GM03348 (cell line): ENCODE data around the gene TTLL10.

Source experiments
- DNase-seq: peaks from one replicate; pipeline ENCODE4 v3.0.0; 2012; ENCODE audit warnings: low spot score

TTLL10 gene

DNA sequence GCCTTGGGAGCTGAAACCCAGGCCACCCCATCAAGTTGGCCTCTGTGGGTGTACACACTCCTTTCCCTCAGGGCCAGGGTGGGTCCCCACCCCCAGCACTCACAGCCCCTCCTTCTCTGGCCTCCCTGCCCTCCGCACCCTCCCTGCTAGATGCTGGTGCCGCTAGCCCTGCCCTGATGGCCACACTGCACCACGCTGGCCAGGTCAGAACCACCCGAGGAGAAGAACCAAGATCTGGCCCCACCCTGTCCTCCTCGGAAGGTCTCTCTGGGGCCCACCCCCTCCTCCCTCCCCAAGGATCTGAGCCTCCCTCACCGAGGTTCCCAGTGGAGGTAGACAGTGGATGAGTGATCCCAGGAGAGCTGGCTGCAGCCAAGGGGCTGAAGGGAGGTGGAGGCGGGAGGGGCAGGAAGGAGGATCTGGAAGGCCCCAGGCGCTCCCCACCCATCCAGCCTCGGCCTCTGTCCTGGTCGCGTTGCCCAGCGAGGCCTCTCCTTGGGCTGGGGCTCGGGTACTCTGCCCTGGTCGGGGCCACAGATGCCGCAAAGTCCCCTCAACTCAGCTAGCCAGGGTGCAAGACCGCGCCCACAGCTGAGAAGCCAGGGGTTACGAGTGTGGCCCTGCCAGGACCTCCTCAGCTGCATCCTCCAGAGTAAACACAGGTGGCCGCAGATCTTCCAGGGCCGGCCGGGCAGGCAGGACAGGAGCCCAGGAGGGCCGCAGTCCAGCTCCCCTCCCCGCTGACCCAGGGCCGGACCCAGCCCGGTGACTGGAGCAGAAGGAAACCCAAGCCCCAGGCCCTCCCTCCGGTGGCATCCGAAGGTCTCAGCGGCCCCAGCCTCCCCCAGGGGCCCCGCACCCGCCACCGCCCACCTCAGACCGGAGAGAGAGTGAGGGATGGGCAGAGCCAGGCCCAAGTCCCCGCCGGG lies 63.5 kb downstream of the TTLL10 start:
- DNase-seq: no peak

DNA sequence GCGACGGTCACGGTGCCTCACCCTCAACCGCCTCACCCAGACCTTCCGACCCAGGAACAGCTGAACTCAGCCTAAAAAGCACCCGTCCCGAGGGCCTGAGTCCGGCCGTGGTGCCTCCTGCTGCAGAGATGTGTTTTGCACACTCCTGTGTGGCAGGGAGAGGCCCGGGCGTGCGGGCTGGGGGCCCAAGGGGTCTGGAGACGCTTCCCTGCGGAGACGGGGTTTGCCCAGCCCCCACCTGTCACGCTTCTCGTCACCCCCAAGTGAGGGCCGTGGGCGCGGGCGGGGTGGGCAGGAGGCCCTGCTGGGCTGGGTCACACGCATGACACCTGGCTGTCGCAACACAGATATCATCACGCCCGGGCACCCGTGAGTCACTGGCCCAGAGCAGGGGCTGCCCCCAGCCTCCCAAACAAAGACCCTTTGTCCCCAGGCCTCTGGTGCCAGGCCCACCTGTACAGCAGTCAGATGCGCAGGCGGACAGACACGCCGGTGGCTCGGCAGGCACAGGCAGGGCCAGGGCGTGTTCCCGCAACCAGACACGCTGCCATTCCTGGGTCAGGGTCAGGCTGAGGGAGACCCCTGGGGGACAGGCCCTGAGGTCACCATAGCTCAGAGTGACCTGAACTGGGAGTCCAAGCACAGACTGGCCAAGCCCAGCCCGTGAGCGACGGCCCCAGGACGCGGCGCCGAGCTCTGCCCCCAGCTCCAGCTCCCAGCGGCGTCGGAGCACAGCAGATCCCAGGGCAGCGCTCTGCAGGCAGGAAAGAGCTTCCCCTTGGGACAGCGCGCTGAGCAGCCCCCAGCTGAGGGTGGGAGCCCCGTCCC lies 64.4 kb downstream of the TTLL10 start:
- no peak for DNase-seq

DNA sequence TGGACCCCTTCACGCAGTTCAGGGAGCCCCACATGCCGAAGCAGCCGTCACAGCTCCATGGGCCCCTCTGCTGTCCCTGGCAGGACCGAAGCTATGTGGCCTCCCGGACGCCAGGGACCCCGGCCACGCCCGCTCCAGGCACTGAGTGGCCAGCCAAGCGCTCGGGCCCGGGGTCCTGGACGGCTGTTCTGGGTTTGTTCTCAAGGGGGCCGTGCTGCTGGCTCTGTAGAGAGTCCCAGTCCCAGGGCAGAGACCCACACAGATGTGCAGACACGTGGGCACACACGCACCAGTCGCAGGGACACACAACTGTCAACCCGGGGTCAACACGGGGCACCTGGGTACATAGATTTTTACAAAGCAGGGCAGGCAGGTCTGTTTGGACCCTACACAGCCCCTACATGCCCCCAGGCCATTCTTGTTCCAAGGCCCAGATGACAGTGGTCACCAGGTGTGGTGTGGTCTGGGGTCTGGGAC lies 65.1 kb downstream of the TTLL10 start:
- DNase-seq: no peak

DNA sequence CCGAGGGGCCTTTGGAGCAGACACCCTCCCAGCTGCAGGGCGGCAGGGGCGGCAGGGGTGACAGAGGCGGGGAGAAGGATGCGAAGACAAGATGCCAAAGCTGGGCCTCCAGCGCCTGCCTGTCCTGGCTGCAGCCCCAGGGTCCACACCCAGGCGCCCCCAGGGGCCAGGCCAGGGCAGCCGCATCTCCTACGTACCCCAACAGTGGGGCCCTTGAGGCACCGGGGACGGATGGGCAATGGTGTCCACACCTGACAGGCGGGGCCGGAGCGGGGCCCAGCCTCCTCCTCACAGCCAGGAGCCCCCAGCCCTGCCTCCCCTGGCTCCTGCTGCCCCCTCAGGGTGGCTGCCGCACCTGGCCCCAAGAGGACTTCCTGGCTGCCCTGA lies 65.5 kb downstream of the TTLL10 start:
- no peak for DNase-seq

DNA sequence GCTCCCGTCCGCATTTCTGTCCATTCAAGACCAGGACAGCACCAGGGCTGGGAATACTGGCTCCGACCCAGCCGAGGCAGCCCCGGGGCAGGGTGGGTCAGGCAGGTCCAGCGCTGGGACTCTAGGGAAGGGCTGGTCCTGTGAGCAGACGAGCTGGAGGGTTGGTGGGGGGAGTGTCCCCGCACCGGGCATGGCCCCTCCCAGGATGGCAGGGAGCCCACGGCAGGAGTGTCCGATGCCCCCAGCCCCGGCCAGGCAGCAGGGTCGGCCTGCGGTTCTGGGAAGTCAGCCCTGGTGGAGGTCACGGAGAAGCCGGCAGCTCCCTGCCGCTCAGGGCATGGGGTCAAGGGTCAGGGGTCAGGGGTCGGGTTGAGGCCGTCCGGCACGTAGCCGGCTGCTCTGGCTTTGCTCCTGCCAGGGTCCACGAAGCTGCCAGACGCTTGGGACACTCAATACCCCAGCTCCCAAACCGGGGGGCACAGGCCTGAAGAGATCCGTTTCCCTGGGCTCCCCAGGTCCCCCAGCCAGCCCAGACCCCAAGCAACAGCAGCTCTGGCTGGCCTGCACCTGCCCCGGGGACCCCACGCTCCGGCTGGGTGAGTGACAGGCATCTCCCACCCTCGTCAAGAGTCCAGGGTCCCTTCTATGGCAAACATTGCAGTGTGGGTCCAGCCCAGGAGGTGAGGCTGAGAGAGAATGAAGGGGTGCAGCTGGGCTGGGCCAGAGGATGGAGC lies 66.1 kb downstream of the TTLL10 start:
- no peak for DNase-seq

DNA sequence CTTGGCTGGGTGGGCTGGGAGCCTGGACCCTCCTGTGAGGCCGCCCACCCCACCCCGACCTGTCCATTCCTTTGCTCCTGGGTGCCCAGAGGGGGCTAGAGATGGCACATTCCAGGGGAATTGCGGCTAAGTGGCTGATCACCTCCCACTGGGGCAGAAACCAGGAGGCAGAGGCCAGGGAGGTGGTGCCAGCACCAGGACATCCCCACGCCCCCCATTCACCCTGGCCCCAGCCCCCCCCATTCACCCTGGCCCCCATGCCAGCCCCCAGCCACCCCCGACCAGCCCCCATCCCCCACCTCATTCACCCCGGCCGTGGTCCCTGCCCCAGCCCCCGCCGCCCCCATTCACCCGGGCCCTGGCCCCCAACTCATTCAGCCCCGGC lies 66.7 kb downstream of the TTLL10 start:
- DNase-seq: no peak

DNA sequence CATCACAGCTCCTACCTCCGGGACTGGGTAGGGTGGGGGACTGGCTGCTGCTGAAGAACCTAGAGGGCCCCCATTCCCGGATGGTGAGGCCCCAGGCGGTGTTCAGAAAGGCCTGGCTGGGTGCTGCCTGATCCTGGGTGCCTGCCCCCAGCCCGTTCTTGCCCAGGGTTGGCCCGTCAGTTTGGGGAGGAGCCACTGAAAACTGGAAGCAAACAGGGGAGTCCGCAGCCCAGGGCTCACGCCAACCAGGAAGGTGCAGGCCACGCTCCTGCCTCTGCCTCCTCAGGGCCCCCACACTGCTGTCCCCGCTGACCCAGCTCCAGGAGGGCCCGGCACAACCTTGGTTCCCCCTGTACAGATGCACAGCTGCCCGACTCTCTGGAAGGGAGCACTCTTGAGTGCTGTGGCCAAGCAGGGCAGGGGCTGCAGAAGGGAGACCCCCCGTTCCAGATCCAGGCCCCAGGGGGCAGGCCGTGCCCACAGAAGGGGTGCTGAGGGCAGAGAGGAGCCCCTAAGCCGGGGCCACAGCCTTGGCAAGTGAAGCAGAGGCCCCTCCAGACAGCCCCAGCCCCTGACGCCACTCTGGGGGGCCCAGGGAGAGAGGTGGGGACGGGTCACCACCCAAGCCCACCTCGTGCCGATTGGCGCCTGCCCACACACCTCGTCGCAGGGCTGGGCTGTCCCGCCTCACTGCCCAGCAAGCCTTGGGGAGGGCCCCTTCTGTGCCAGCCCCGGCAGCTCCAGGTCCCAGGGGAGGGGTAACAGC lies 67.3 kb downstream of the TTLL10 start:
- DNase-seq: peak; percentile 63

DNA sequence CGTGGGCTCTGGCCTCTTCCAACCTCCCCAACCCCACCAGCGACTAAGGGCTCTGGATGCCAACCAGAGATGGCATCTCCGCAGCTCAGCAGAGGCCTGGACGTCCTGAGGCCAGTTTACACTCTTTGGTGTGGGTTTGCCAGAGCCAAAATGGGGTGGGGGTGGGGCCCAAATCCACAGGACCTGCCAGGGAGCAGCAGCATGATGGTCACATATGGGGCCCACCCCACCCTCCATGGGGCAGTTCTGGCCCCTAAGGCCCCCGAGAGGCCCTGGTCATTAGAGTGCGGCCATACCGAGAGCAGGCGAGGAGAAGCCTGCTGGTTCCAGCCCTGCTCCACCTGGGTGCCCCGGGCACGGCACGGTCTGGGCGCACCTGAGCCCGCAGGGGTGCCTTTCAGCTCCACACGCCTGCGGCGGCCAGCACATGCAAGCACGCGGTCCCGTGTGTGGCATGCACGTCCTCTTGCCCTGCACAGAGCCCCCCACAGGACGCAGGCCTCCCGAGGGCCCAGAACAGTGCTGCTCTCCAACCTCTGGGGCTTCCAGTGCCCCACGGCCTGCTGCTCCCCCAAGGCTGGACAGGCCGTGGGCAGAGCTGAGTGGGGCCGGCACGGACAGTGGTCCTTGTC lies 68.0 kb downstream of the TTLL10 start:
- DNase-seq: no peak

DNA sequence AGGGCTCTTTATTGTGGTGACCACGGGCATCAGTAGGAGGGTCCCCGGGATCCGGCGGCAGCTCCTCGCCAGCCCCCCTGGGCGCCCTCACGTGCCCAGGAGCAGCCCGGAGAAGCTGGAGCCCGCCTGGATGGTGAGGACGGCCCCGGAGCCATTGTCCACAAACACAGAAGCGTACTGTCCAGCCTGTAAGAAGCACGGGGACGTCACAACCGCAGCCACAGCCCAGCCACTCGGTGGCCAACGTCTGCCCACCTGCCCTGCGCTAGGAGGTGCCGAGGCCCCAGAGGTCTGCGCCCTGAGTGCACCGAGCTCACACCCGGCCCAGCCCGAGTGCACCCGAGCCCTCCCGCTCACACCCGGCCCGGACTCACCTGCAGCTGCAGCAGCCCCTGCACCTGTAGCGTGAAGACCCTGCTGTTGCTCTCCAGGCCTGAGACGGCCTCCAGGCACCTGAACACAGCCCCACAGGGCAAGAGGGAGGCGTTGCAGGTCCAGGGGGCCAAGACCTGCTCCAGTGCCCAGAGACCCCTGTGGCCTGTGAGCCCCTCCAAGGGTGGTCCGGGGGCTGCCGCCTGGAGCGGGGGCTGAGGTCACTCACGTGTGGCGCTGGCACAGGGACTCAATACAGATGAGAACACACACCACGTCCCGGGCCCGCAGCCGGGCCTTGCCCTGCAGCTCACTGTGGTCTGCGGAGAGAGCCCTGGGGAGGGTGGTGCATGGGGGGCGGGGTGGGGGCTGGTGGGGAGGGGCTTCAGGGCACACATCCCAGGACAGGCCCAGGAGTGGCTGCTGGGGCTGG lies 69.0 kb downstream of the TTLL10 start:
- no peak for DNase-seq

DNA sequence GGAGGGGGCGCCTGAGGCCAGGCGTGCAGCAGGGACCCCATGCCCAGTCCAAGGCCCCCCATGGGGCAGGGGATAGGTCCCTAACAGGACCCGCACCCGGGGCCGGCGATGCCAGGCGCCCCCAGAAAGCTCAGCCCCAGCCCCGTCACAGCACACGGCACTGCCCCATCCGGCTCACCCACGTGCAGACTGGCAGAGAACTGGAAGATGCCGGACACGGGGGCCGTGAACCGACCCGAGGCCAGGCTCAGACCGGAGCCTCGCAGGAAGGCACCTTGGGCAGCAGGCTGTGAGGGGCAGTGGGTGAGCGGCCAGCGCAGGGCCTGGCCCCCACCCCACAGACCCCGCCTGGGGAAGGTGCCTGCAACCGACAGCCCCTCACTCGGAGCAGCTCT lies 69.6 kb downstream of the TTLL10 start:
- DNase-seq: no peak

DNA sequence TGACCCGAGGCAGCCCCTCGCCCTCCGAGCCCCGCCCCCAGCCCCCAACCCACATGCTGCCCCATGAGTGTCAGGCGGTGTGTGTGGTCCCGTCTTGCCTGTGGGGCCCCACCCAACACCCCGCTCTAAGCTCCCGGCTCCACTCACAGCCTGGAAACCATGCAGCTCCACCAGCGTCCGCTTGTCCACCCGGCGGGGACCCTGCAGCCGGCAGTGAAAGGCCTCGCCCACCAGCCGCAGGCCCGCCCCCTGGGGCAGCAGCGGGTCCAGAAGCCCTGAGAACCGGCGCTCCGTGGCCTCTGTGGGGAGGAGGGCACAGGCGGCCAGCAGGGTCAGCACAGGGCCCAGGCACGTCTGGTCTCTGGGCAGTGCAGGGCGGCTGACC lies 70.1 kb downstream of the TTLL10 start:
- DNase-seq: no peak

DNA sequence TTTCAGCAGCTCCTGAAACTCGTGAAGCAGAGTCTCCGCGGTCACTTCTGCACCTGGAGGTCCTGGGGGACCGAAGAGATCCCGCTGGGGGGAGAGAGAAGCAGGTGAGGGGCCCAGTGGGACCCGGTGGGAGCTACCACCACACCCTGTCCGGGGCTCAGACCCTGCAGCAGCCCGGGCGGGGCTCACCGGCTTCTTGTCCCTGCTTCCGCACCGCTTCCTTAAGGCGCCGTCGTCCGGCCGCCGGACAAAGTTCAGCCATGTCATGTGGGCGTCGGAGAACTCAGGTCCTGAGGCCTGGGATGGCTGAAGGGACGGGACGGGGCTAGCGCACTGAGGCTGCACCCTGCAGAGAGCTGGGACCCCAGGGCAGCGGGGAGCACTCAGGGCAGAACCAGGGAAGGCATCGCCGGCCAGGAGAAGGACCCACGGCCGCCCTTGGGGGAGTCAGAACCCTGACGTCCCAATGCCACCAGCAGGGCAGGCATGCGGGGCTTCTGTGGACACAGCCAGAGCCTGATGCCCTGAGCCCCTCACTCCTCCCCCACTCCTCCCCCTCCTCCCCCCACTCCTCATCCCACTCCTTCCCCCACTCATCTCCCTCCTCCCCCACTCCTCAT lies 70.6 kb downstream of the TTLL10 start:
- no peak for DNase-seq

DNA sequence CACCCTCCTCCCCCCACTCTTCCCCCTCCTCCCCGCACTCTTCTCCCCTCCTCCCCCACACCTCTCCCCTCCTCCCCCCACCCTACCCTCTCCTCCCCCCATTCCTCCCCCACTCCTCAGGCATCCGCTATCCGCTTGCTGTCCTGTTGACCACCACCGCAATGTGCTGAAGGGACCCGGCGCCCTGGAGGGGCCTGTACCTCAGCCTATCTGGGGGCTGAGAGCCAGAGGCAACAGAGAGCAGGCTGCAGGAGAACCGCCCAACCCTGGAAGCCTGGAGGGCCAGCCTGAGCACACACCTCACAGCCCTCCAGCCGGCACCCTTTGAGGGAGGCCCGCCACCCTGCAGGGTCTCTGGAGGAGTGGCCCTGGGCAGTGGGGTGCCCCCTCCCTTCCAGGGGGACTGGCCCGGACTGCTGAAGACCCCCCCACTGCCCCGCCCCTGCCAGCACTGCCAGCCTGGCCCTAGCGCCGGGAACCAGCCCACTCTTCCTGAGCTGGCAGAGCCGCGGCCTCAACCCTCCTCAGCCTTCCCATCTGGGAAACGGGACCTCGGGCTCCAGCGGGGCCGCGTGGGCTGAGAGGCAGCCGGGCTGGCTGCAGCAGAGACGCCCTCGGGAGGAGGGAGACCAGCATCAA lies 71.6 kb downstream of the TTLL10 start:
- DNase-seq: no peak

DNA sequence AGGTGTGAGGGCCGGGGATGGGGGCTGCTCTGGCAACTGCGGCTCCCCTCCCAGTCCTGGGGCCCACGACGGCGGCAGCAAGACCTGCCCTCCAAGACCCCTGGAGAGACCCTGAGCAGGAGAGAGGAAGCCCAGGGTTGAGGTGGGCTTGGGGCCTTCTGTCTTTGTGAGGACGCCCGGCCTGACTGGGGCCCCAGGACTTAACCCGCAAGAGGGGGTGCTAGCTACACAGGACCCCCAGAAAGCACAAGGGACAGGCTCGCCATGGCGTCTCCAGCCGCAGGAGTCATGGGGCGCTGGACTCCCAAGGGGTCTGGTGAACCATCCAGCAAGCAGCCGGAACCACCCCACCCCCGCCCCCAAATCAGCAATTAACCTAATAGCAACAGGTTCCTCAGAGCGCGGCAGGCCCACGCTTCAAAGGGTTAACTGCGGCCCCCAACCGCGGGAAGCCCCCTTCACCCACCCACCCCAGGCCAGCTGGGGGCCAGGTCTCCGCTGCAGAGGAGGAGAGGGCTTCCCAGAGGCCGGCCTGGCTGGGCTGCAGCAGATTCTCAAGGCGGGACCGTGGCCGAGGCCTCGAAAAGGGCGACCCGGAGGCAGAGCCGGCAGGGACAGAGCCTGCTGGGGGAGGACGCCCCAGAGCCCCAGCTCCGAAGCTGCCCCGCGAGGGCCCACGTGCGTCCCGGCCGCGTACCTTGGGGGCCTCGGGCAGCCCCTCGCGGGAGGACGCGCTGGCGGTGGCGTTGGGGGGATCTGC lies 72.3 kb downstream of the TTLL10 start:
- no peak for DNase-seq

DNA sequence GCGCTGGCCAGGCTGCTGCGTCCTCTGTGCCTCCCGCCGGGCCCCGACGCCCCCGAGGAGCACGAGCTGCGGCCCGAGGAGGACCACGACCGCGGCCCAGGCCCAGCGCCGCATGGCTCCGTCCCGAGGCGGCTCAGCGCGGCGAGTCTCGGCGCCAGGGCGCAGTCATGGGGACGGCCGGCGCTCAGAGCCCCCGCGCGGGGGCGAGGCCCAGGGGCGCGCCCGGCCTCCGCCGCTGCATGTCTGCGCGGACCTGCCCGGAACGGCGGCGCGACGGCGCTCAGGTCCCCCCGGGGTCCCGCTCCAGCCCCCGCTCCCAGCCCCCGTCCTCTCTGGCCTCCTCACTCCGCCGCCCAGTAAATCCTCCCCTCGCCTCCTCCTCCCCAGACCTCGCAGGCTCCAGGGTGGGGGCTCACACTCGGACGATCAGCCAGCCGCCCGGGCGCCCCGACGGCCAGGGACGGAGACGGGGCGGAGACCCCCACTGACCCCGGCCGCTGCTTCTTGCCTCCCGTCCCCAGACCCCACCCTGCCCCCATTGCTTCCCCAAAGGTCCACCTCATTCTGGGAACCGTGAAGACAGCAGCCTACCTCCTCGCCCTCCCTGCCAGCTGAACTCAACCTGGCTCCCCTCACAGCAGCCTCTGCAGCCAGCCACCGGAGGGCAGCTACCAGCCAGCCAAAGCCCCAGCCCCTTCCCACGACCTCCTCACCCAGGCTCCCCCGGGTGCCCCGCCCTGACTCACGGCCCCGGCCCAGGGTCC lies 73.1 kb downstream of the TTLL10 start, which contains the start of gene C1QTNF12:
Gene C1QTNF12 (minus strand): TSS at position 146 of the 764 bp plus-strand sequence. CDS start 32 bp downstream, at position 114.
- DNase-seq: no peak

DNA sequence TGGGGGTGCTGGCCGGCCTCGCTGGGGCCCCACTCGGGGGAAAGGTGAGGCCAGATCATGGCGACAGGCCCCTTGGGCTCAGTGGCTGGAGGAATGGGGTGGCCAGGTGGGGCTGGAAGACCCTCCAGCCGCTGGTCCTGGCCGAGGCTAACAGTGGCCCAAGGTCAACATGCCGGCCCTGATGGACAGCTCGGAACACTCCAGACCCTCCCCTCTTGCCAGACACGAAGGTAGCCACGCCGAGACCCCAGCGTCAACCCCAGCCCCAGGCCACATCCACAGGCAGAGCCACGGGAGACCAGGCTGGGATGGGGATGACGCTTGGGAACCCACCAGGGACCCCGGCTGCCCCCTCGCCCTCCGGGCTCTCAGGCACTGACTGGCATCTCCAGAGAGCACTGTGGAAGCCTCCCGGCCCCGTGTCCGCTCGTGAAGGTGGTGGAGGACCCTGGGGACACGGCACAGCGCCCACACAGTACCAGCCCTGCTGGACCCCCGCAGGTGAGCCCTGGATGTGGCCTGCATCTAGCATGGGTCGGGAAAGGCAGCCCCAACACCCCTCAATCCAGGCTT lies 73.7 kb downstream of the TTLL10 start:
- no peak for DNase-seq
